Measurements from ENCODE around the gene G6PD.
"Not testable (repeated sequence)": the region's sequence is repeated elsewhere in the genome, so short reads cannot be mapped to it uniquely, and the experiment has no call there.

DNA sequence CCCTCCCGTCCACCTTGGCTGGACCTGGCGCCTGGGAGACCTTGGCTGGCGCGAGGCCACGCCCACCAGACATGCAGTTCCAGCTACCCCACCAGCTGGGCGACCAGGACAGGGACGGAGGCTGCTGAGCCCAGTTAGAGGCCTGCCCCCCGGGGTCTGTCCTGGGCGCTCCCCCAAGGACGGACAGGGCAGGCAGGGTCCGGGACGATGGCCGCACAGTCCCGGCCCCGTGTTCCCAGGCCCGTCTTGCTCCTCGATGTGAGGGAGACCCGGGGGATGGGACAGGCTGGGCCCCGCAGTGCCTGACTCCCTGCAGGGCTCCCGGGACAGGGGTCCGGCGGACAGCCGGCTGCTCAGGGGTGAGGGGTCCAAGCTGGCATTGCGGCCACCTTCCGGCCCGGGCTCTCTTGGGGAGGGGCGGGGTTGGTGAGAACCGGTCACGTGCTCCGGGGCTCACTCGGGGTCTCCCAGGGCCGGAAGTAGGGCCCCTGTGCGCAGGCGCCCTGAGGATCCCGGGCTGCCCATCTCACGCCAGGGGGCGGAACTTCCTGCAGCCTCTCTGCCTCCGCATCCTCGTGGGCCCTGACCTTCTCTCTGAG lies 38.0 kb upstream of the G6PD start, which contains the start of gene CTAG1A:
- not testable (repeated sequence) for TF ChIP-seq POLR2A (IDR thresholded peaks at IDR 0.05)
- TF ChIP-seq, protein P1, sequence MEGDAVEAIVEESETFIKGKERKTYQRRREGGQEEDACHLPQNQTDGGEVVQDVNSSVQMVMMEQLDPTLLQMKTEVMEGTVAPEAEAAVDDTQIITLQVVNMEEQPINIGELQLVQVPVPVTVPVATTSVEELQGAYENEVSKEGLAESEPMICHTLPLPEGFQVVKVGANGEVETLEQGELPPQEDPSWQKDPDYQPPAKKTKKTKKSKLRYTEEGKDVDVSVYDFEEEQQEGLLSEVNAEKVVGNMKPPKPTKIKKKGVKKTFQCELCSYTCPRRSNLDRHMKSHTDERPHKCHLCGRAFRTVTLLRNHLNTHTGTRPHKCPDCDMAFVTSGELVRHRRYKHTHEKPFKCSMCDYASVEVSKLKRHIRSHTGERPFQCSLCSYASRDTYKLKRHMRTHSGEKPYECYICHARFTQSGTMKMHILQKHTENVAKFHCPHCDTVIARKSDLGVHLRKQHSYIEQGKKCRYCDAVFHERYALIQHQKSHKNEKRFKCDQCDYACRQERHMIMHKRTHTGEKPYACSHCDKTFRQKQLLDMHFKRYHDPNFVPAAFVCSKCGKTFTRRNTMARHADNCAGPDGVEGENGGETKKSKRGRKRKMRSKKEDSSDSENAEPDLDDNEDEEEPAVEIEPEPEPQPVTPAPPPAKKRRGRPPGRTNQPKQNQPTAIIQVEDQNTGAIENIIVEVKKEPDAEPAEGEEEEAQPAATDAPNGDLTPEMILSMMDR (IDR thresholded peaks at IDR 0.05), result not testable (repeated sequence)

All from esophagus squamous epithelium (tissue), 4 donors.